ENCODE results near the gene C17orf67. TPM values are rescaled to one million over a fixed set of nuclear protein-coding genes. Genes with fewer than 3 reads are reported as not detected.

C17orf67 gene
- total RNA-seq, 2 experiments from 2014 or later: 5.1 to 5.2 TPM

- no peaks in the 10 kb centered on the region for H3K4me1 Mint-ChIP-seq
- H3K4me3 Mint-ChIP-seq: no peak overlapping the region
- DNase-seq: no peak
- H3K27ac Mint-ChIP-seq: no peak overlapping the region
- POLR2A ChIA-PET: no interaction called here
- peaks cover 1% of the 10 kb centered on the region for H3K36me3 Mint-ChIP-seq (ENCODE audit: low read depth)
- no peaks in the 10 kb centered on the region for H3K9me3 Mint-ChIP-seq
- CTCF ChIA-PET: no interaction called here
- H3K27me3 Mint-ChIP-seq: peaks cover 2% of the 10 kb centered on the region
Measured at GRCh38 chr17:56810891-56811775, 22.6 kb downstream of the C17orf67 start.

- Mint-ChIP-seq H3K4me1 (no peaks in the 10 kb centered on the region), H3K9me3 (no peaks in the 10 kb centered on the region), H3K27me3 (peaks cover 2% of the 10 kb centered on the region), H3K36me3 (ENCODE audit: low read depth) (peaks cover 1% of the 10 kb centered on the region), H3K4me3 (no peak overlapping the region), H3K27ac (no peak overlapping the region)
- ChIA-PET POLR2A (no interaction called here), CTCF (no interaction called here)
- no peak for DNase-seq
Measured at GRCh38 chr17:56810343-56810742, 23.4 kb downstream of the C17orf67 start.

- POLR2A ChIA-PET: no interaction called here
- Mint-ChIP-seq H3K4me1 (no peaks in the 10 kb centered on the region), H3K36me3 (ENCODE audit: low read depth) (no peaks in the 10 kb centered on the region), H3K27me3 (peaks cover 2% of the 10 kb centered on the region), H3K9me3 (no peaks in the 10 kb centered on the region), H3K4me3 (no peak overlapping the region), H3K27ac (no peak overlapping the region)
- CTCF ChIA-PET: no interaction called here
- DNase-seq: no peak
Measured at GRCh38 chr17:56809820-56810179, 23.9 kb downstream of the C17orf67 start.

- no peak overlapping the region for H3K4me3 Mint-ChIP-seq
- H3K27ac Mint-ChIP-seq: no peak overlapping the region
- no peak for DNase-seq
- no peaks in the 10 kb centered on the region for H3K4me1 Mint-ChIP-seq
- no peaks in the 10 kb centered on the region for H3K36me3 Mint-ChIP-seq (ENCODE audit: low read depth)
- CTCF ChIA-PET: no interaction called here
- no peaks in the 10 kb centered on the region for H3K9me3 Mint-ChIP-seq
- POLR2A ChIA-PET: no interaction called here
- H3K27me3 Mint-ChIP-seq: peaks cover 2% of the 10 kb centered on the region
Measured at GRCh38 chr17:56809106-56809819, 24.5 kb downstream of the C17orf67 start.

- Mint-ChIP-seq H3K36me3 (ENCODE audit: low read depth) (no peaks in the 10 kb centered on the region), H3K9me3 (no peaks in the 10 kb centered on the region), H3K27ac (no peak overlapping the region), H3K27me3 (peaks cover 2% of the 10 kb centered on the region), H3K4me1 (no peaks in the 10 kb centered on the region), H3K4me3 (no peak overlapping the region)
- ChIA-PET CTCF (no interaction called here), POLR2A (no interaction called here)
- no peak for DNase-seq
Measured at GRCh38 chr17:56808503-56808902, 25.2 kb downstream of the C17orf67 start.

- Mint-ChIP-seq H3K27ac (no peak overlapping the region), H3K4me3 (no peak overlapping the region), H3K4me1 (no peaks in the 10 kb centered on the region), H3K9me3 (no peaks in the 10 kb centered on the region), H3K27me3 (no peaks in the 10 kb centered on the region), H3K36me3 (ENCODE audit: low read depth) (no peaks in the 10 kb centered on the region)
- POLR2A ChIA-PET: no interaction called here
- DNase-seq: no peak
- CTCF ChIA-PET: interaction anchor here (0.9 to 1.2 kb wide), 2 partner anchors 8 to 146 kb away, joined by 3 read pairs; no protein-coding TSS in a partner anchor
Measured at GRCh38 chr17:56807723-56808122, 26.0 kb downstream of the C17orf67 start.

GRCh38 chr17:56806949-56807348, 26.8 kb downstream of the C17orf67 start:
- Mint-ChIP-seq H3K27me3 (no peaks in the 10 kb centered on the region), H3K27ac (no peak overlapping the region), H3K4me3 (no peak overlapping the region), H3K36me3 (ENCODE audit: low read depth) (no peaks in the 10 kb centered on the region), H3K4me1 (no peaks in the 10 kb centered on the region), H3K9me3 (no peaks in the 10 kb centered on the region)
- DNase-seq: no peak
- ChIA-PET CTCF (interaction anchor here (0.9 to 1.2 kb wide), 2 partner anchors 9 to 147 kb away, joined by 3 read pairs; no protein-coding TSS in a partner anchor), POLR2A (no interaction called here)

GRCh38 chr17:56804454-56804853, 29.3 kb downstream of the C17orf67 start:
- Mint-ChIP-seq H3K36me3 (ENCODE audit: low read depth) (no peaks in the 10 kb centered on the region), H3K9me3 (no peaks in the 10 kb centered on the region), H3K27me3 (no peaks in the 10 kb centered on the region), H3K4me1 (no peaks in the 10 kb centered on the region), H3K4me3 (no peak overlapping the region), H3K27ac (no peak overlapping the region)
- DNase-seq: no peak
- CTCF ChIA-PET: interaction anchor here (1.1 kb wide), 1 partner anchor 10 kb away, joined by 3 read pairs; no protein-coding TSS in a partner anchor
- POLR2A ChIA-PET: no interaction called here

- H3K9me3 Mint-ChIP-seq: no peaks in the 10 kb centered on the region
- POLR2A ChIA-PET: no interaction called here
- no peak overlapping the region for H3K4me3 Mint-ChIP-seq
- no peak overlapping the region for H3K27ac Mint-ChIP-seq
- H3K27me3 Mint-ChIP-seq: no peaks in the 10 kb centered on the region
- CTCF ChIA-PET: no interaction called here
- no peak for DNase-seq
- H3K4me1 Mint-ChIP-seq: no peaks in the 10 kb centered on the region
- no peaks in the 10 kb centered on the region for H3K36me3 Mint-ChIP-seq (ENCODE audit: low read depth)
Measured at GRCh38 chr17:56803071-56803470, 30.6 kb downstream of the C17orf67 start.

GRCh38 chr17:56801459-56802178, 32.1 kb downstream of the C17orf67 start:
- H3K27me3 Mint-ChIP-seq: no peaks in the 10 kb centered on the region
- no peaks in the 10 kb centered on the region for H3K4me1 Mint-ChIP-seq
- H3K36me3 Mint-ChIP-seq (ENCODE audit: low read depth): no peaks in the 10 kb centered on the region
- DNase-seq: no peak
- CTCF ChIA-PET: no interaction called here
- POLR2A ChIA-PET: no interaction called here
- no peak overlapping the region for H3K4me3 Mint-ChIP-seq
- H3K9me3 Mint-ChIP-seq: no peaks in the 10 kb centered on the region
- H3K27ac Mint-ChIP-seq: no peak overlapping the region

- ChIA-PET POLR2A (no interaction called here), CTCF (interaction anchor here (2.1 kb wide), 1 partner anchor 19 kb away, joined by 6 read pairs; no protein-coding TSS in a partner anchor)
- Mint-ChIP-seq H3K36me3 (ENCODE audit: low read depth) (no peaks in the 10 kb centered on the region), H3K27me3 (no peaks in the 10 kb centered on the region), H3K9me3 (no peaks in the 10 kb centered on the region), H3K4me1 (no peaks in the 10 kb centered on the region), H3K27ac (no peak overlapping the region), H3K4me3 (no peak overlapping the region)
- no peak for DNase-seq
Measured at GRCh38 chr17:56798916-56799315, 34.8 kb downstream of the C17orf67 start.

GRCh38 chr17:56796536-56796935, 37.2 kb downstream of the C17orf67 start:
- Mint-ChIP-seq H3K36me3 (ENCODE audit: low read depth) (peaks cover 7% of the 10 kb centered on the region), H3K4me3 (no peak overlapping the region), H3K27me3 (no peaks in the 10 kb centered on the region), H3K4me1 (no peaks in the 10 kb centered on the region), H3K9me3 (peaks cover 5% of the 10 kb centered on the region), H3K27ac (no peak overlapping the region)
- ChIA-PET POLR2A (no interaction called here), CTCF (no interaction called here)
- DNase-seq: no peak

- no peak for DNase-seq
- Mint-ChIP-seq H3K4me1 (no peaks in the 10 kb centered on the region), H3K9me3 (peaks cover 5% of the 10 kb centered on the region), H3K27me3 (no peaks in the 10 kb centered on the region), H3K4me3 (no peak overlapping the region), H3K27ac (no peak overlapping the region), H3K36me3 (ENCODE audit: low read depth) (peaks cover 10% of the 10 kb centered on the region)
- ChIA-PET CTCF (interaction anchor here (0.9 kb wide), 1 partner anchor 9 kb away, joined by 3 read pairs; no protein-coding TSS in a partner anchor), POLR2A (no interaction called here)
Measured at GRCh38 chr17:56795221-56795865, 38.4 kb downstream of the C17orf67 start.
